H1 (cell line): Measurements from ENCODE around the gene HINT2. TPM values are rescaled to one million over a fixed set of nuclear protein-coding genes. Genes with fewer than 3 reads are reported as not detected.

Source experiments
- BRCA1 ChIP-seq: IDR thresholded peaks from 2 replicates; pipeline ENCODE4 v1.6.1; 2012; ENCODE audit warnings: low read depth, low read length, improper control_type of control experiment
- CREB1 ChIP-seq: IDR thresholded peaks from 2 replicates; pipeline ENCODE4 v1.6.1; 2012; ENCODE audit warnings: inconsistent platforms
- HDAC2 ChIP-seq, 2 experiments: fragments of 300-600 bp in 1 of 2; sonication (generic) in 1 of 2; IDR thresholded peaks; 2 replicates each; pipeline ENCODE4 v1.6.1; 2011 to 2012; ENCODE audit warnings: low read depth in 2 of 2, low read length in 2 of 2, mild to moderate bottlenecking in 2 of 2, moderate library complexity in 2 of 2, borderline replicate concordance in 1 of 2, inconsistent platforms in 1 of 2
- KDM4A ChIP-seq: IDR thresholded peaks from one replicate; pipeline ENCODE4 v1.7.1; 2012; ENCODE audit warnings: low read depth, mild to moderate bottlenecking, moderate library complexity, low read length, inconsistent platforms; ENCODE audit not compliant: severe bottlenecking
- SP2 ChIP-seq: IDR thresholded peaks from 2 replicates; pipeline ENCODE4 v1.6.1; 2012; ENCODE audit warnings: mild to moderate bottlenecking, low read length, inconsistent platforms
- SP4 ChIP-seq: IDR thresholded peaks from 2 replicates; pipeline ENCODE4 v1.6.1; 2012; ENCODE audit warnings: low read length, inconsistent platforms
- TBP ChIP-seq: IDR thresholded peaks from 2 replicates; pipeline ENCODE4 v1.6.1; 2011; ENCODE audit warnings: low read depth, low read length, improper control_type of control experiment
- YY1 ChIP-seq: IDR thresholded peaks from 2 replicates; pipeline ENCODE4 v1.6.1; 2011; ENCODE audit warnings: low read depth, mild to moderate bottlenecking, low read length
- polyA plus RNA-seq, 7 experiments: library from polyadenylated mRNA; depleted of rRNA in 3 of 7; stranded (reverse) in 5 of 7; unstranded in 2 of 7; fragments of >200 nt in 5 of 7; fragments of 200-250 nt in 2 of 7; gene quantifications; 1 replicate in 5 of 7; 2 replicates in 1 of 7; 4 replicates in 1 of 7; pipeline versions ENCODE4 v1.2.1 to v1.2.3, GENCODE V29; 2011 to 2013; ENCODE audit warnings: missing spikeins in 2 of 7, mixed read lengths in 2 of 7
- total RNA-seq: library from RNA; stranded (reverse); fragmentation: NEBNext Ultra II Directional; extraction: Animal tissue kit (Norgen Biotek cat#: 25700); gene quantifications from 2 replicates; pipeline ENCODE4 v1.2.1, GENCODE V29; 2021
- TF ChIP-seq, protein P1 (sequence below): IDR thresholded peaks from 2 replicates; pipeline ENCODE4 v1.6.1; 2012; ENCODE audit warnings: inconsistent platforms

The HINT2 gene
- total and polyA plus RNA-seq, 2 of the 8 experiments (the other 6 are each of a cell fraction or from before 2014, with no cell fraction given): 32.1 to 51.2 TPM

GRCh38 chr9:35814841-35815543, at the start of gene HINT2 (continued):
- TF ChIP-seq YY1 (peak; percentile 71), TBP (peak; percentile 37), SP2 (peak; percentile 29; the same call in 1 of the 2 replicates), BRCA1 (no peak), KDM4A (peak; percentile 79), HDAC2 (IDR thresholded peaks at IDR 0.05; ENCODE audit: borderline replicate concordance in 1 of 2, low read depth in 2 of 2, low read length in 2 of 2) (peak in 1 of 2 experiments; percentile 54; a peak in 1 of 4 replicates), CREB1 (peak; percentile 34; the same call in 1 of the 2 replicates), SP4 (peak; percentile 55; the same call in 1 of the 2 replicates)
- TF ChIP-seq, protein P1, sequence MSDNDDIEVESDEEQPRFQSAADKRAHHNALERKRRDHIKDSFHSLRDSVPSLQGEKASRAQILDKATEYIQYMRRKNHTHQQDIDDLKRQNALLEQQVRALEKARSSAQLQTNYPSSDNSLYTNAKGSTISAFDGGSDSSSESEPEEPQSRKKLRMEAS: no peak; the same call in 1 of the 2 replicates
